MM.1S (cell line): ENCODE data around the gene WDR31.

Experiments used
- CTCF ChIP-seq: fragments of 300-600 bp; sonication (generic); IDR thresholded peaks from 2 replicates; pipeline ENCODE4 v1.5.1; 2016; ENCODE audit warnings: antibody characterized with exemption, low read length, mixed read lengths
- EZH2 ChIP-seq: fragments of 300-600 bp; sonication (generic); optimal IDR thresholded peaks from 2 replicates; pipeline ENCODE3; 2017; ENCODE audit warnings: low read depth, mild to moderate bottlenecking, antibody characterized with exemption, low read length, mixed read lengths

- TF ChIP-seq CTCF (no peak), EZH2 (no peak)
Measured at GRCh38 chr9:113381909-113382411, 41.9 kb upstream of the WDR31 start.
